Calu3 (cell line): ENCODE measurements around the gene GPR39. TPM values are rescaled to one million over a fixed set of nuclear protein-coding genes. Genes with fewer than 3 reads are reported as not detected.

Experiments used
- BruUV-seq: library from RNA; stranded (reverse); fragments of 400-500 nt; replicated peaks from 2 replicates; lab custom pipeline; 2021; lab: Mats Ljungman, UMichigan
- CTCF ChIA-PET: fragments of 300-600 bp; sonication (Branson Sonifier 250); formaldehyde crosslinking; loops from one replicate; lab custom pipeline; 2022; ENCODE audit warnings: antibody characterized with exemption; lab: Charles Lee
- DNase-seq: peaks from one replicate; pipeline ENCODE4 v3.0.0; 2022
- H3K27ac Mint-ChIP-seq: one replicate; pipeline ENCODE4 v1.8.0; 2022; ENCODE audit warnings: mixed read lengths; ENCODE audit not compliant: unreplicated experiment
- H3K27me3 Mint-ChIP-seq: one replicate; pipeline ENCODE4 v1.8.0; 2022; ENCODE audit warnings: mixed read lengths; ENCODE audit not compliant: unreplicated experiment
- H3K36me3 Mint-ChIP-seq: one replicate; pipeline ENCODE4 v1.8.0; 2022; ENCODE audit warnings: mild to moderate bottlenecking, moderate library complexity, mixed read lengths; ENCODE audit not compliant: insufficient read depth, unreplicated experiment
- H3K4me1 Mint-ChIP-seq: one replicate; pipeline ENCODE4 v1.8.0; 2022; ENCODE audit warnings: mild to moderate bottlenecking, low read depth, mixed read lengths; ENCODE audit not compliant: unreplicated experiment
- H3K4me3 Mint-ChIP-seq: one replicate; pipeline ENCODE4 v1.8.0; 2022; ENCODE audit warnings: mild to moderate bottlenecking, low read depth, moderate library complexity, mixed read lengths; ENCODE audit not compliant: unreplicated experiment
- H3K9me3 Mint-ChIP-seq: one replicate; pipeline ENCODE4 v1.8.0; 2022; ENCODE audit warnings: low read depth, mixed read lengths; ENCODE audit not compliant: unreplicated experiment
- CTCF ChIP-seq: fragments of 200-600 bp; IDR thresholded peaks from one replicate; pipeline ENCODE4 v1.8.0; 2022; ENCODE audit warnings: antibody characterized with exemption; ENCODE audit not compliant: unreplicated experiment
- intact Hi-C: fragments of 100-400 bp; cut with micrococcal nuclease; formaldehyde crosslinking; loops from one replicate; pipeline ENCODE4 v1.10.0; 2022; ENCODE audit not compliant: unreplicated experiment
- total RNA-seq: library from RNA; stranded (reverse); gene quantifications from 2 replicates; pipeline ENCODE4 v1.2.3, GENCODE V29; 2022

Gene GPR39
- total RNA-seq, 1 experiment from 2014 or later: 24.9 TPM

GRCh38 chr2:132606649-132607048 lies 190.0 kb downstream of the GPR39 start:
- BruUV-seq: no TSS peak
- no peak for DNase-seq
- Mint-ChIP-seq H3K27me3 (no peaks in the 10 kb centered on the region), H3K4me3 (no peak overlapping the region), H3K4me1 (no peaks in the 10 kb centered on the region), H3K9me3 (no peaks in the 10 kb centered on the region), H3K27ac (no peak overlapping the region), H3K36me3 (no peaks in the 10 kb centered on the region)
- CTCF ChIA-PET: no interaction called here
- intact Hi-C loops: no loop called here
- no peak for TF ChIP-seq CTCF

GRCh38 chr2:132607426-132608090 lies 191.0 kb downstream of the GPR39 start:
- intact Hi-C loops: no loop called here

GRCh38 chr2:132608311-132608710 lies 191.7 kb downstream of the GPR39 start:
- Mint-ChIP-seq H3K27me3 (no peaks in the 10 kb centered on the region), H3K36me3 (no peaks in the 10 kb centered on the region), H3K4me1 (no peaks in the 10 kb centered on the region), H3K4me3 (no peak overlapping the region), H3K27ac (no peak overlapping the region), H3K9me3 (no peaks in the 10 kb centered on the region)
- BruUV-seq: no TSS peak
- CTCF ChIA-PET: no interaction called here
- no peak for DNase-seq
- intact Hi-C loops: no loop called here
- no peak for TF ChIP-seq CTCF

More at GRCh38 chr2:132607426-132608090, 191.0 kb downstream of the GPR39 start:
- no TSS peak for BruUV-seq
- no peak overlapping the region for H3K4me3 Mint-ChIP-seq
- no peak overlapping the region for H3K27ac Mint-ChIP-seq
- no peak for TF ChIP-seq CTCF
- H3K4me1 Mint-ChIP-seq: no peaks in the 10 kb centered on the region
- CTCF ChIA-PET: no interaction called here
- H3K9me3 Mint-ChIP-seq: no peaks in the 10 kb centered on the region
- no peaks in the 10 kb centered on the region for H3K36me3 Mint-ChIP-seq
- no peaks in the 10 kb centered on the region for H3K27me3 Mint-ChIP-seq
- no peak for DNase-seq

- CTCF ChIA-PET: no interaction called here
- intact Hi-C loops: no loop called here
- Mint-ChIP-seq H3K36me3 (no peaks in the 10 kb centered on the region), H3K4me1 (no peaks in the 10 kb centered on the region), H3K4me3 (no peak overlapping the region), H3K27ac (no peak overlapping the region), H3K9me3 (no peaks in the 10 kb centered on the region), H3K27me3 (no peaks in the 10 kb centered on the region)
- BruUV-seq: no TSS peak
- TF ChIP-seq CTCF: no peak
- DNase-seq: no peak
Measured at GRCh38 chr2:132609101-132609890, 192.7 kb downstream of the GPR39 start.
